Thymus (tissue), 11 donors: ENCODE data around the gene DVL2. TPM values are rescaled to one million over a fixed set of nuclear protein-coding genes. Genes with fewer than 3 reads are reported as not detected.

Experiments
- DNase-seq, 9 donors: peaks; one replicate each; pipeline ENCODE4 v3.0.0-alpha.2; 2013; ENCODE audit warnings: low spot score in 9 of 9, low read depth in 6 of 9, missing footprints in 1 of 9
- H3K27ac ChIP-seq, 2 donors: one replicate each; pipeline ENCODE4 v1.5.1; 2013; ENCODE audit warnings: control low read depth in 1 of 2, low read depth in 1 of 2, low read length in 1 of 2, mild to moderate bottlenecking in 1 of 2, moderate library complexity in 1 of 2
- H3K27me3 ChIP-seq, 2 donors: one replicate each; pipeline ENCODE4 v1.5.1; 2013; ENCODE audit warnings: low read length in 1 of 2; ENCODE audit not compliant: control insufficient read depth in 2 of 2, insufficient read depth in 1 of 2
- H3K36me3 ChIP-seq, 2 donors: one replicate each; pipeline ENCODE4 v1.5.1; 2013; ENCODE audit warnings: low read length in 1 of 2, mild to moderate bottlenecking in 1 of 2, moderate library complexity in 1 of 2; ENCODE audit not compliant: control insufficient read depth in 2 of 2, insufficient read depth in 2 of 2
- H3K4me1 ChIP-seq, 2 donors: one replicate each; pipeline ENCODE4 v1.5.1; 2013; ENCODE audit warnings: low read length in 2 of 2; ENCODE audit not compliant: control insufficient read depth in 2 of 2, insufficient read depth in 2 of 2
- H3K4me3 ChIP-seq, 2 donors: one replicate each; pipeline ENCODE4 v1.5.1; 2013; ENCODE audit warnings: low read length in 2 of 2, control low read depth in 1 of 2, mild to moderate bottlenecking in 1 of 2
- H3K9me3 ChIP-seq, 2 donors: one replicate each; pipeline ENCODE4 v1.5.1; 2013; ENCODE audit warnings: low read length in 1 of 2, mild to moderate bottlenecking in 1 of 2; ENCODE audit not compliant: control insufficient read depth in 2 of 2, insufficient read depth in 1 of 2
- WGBS: extraction: QIAGEN DNeasy Blood & Tissue Kit; methylation state at CpG from one replicate; pipeline ENCODE4 v1.1.7; 2013; 5-methylcytosine and 5-hydroxymethylcytosine counted together
- polyA plus RNA-seq: library from polyadenylated mRNA; stranded (reverse); fragments of 200-250 nt; gene quantifications from one replicate; pipeline ENCODE4 v1.2.3, GENCODE V29; 2013
- total RNA-seq: library from RNA; stranded (reverse); fragments of 120-200 nt; gene quantifications from one replicate; pipeline ENCODE4 v1.2.4, GENCODE V29; 2013
- donor health status: healthy.

Gene DVL2
- total and polyA plus RNA-seq, 2 donors = 21.8 to 26.6 TPM

- Histone ChIP-seq H3K4me1 (peaks cover 15 to 31% of the 10 kb centered on the region in 2 donors), H3K4me3 (no peak overlapping the region)
- 97% methylated on average over 6 of the region's 6 CpGs for WGBS
Measured at GRCh38 chr17:7259555-7259889, 25.2 kb upstream of the DVL2 start.

GRCh38 chr17:7258731-7259554 is 24.6 kb upstream of the DVL2 start:
- WGBS = 96% methylated on average over 7 of the region's 7 CpGs
- peaks cover 0 to 7% of the 10 kb centered on the region in 2 donors for H3K9me3 ChIP-seq
- H3K36me3 ChIP-seq = peaks cover 45 to 47% of the 10 kb centered on the region in 2 donors
- no peak overlapping the region for H3K4me3 ChIP-seq
- peaks cover 15 to 31% of the 10 kb centered on the region in 2 donors for H3K4me1 ChIP-seq
- DNase-seq = no peak
- no peak overlapping the region for H3K27ac ChIP-seq
- H3K27me3 ChIP-seq = peaks cover 36 to 42% of the 10 kb centered on the region in 2 donors

More at GRCh38 chr17:7259555-7259889, 25.2 kb upstream of the DVL2 start:
- Histone ChIP-seq H3K9me3 (peaks cover 0 to 7% of the 10 kb centered on the region in 2 donors), H3K27me3 (peaks cover 39 to 48% of the 10 kb centered on the region in 2 donors), H3K27ac (no peak overlapping the region), H3K36me3 (peaks cover 41 to 43% of the 10 kb centered on the region in 2 donors)
- DNase-seq = no peak

- no peak overlapping the region for H3K4me3 ChIP-seq
- peaks cover 21% of the 10 kb centered on the region in 2 donors for H3K27me3 ChIP-seq
- H3K36me3 ChIP-seq = peaks cover 45 to 48% of the 10 kb centered on the region in 2 donors
- H3K27ac ChIP-seq = no peak overlapping the region
- no peak for DNase-seq
- 97% methylated on average over 8 of the region's 8 CpGs for WGBS
- H3K9me3 ChIP-seq = peaks cover 0 to 4% of the 10 kb centered on the region in 2 donors
- H3K4me1 ChIP-seq = peaks cover 7 to 16% of the 10 kb centered on the region in 2 donors
Measured at GRCh38 chr17:7256766-7257456, 22.6 kb upstream of the DVL2 start.

GRCh38 chr17:7254511-7254910 is 20.2 kb upstream of the DVL2 start:
- Histone ChIP-seq H3K4me1 (peaks cover 12 to 18% of the 10 kb centered on the region in 2 donors), H3K27ac (no peak overlapping the region), H3K9me3 (peaks cover 0 to 4% of the 10 kb centered on the region in 2 donors), H3K27me3 (no peaks in the 10 kb centered on the region), H3K4me3 (no peak overlapping the region), H3K36me3 (peaks cover 40 to 43% of the 10 kb centered on the region in 2 donors)
- WGBS = 98% methylated on average over 4 of the region's 4 CpGs
- DNase-seq = no peak

- WGBS = 93% methylated on average over 5 of the region's 5 CpGs
- H3K36me3 ChIP-seq = peaks cover 26 to 36% of the 10 kb centered on the region in 2 donors
- peaks cover 0 to 4% of the 10 kb centered on the region in 2 donors for H3K9me3 ChIP-seq
- H3K27ac ChIP-seq = peak overlapping the region in 1 of 2 donors; percentile 97
- H3K4me1 ChIP-seq = peaks cover 12 to 27% of the 10 kb centered on the region in 2 donors
- DNase-seq = no peak
- no peaks in the 10 kb centered on the region for H3K27me3 ChIP-seq
- H3K4me3 ChIP-seq = peak overlapping the region; percentile 85 to 88
Measured at GRCh38 chr17:7253082-7253481, 18.8 kb upstream of the DVL2 start.

GRCh38 chr17:7252176-7253043 is 18.1 kb upstream of the DVL2 start, which contains the start of gene ELP5:
ELP5 (plus strand) TSS chr17:7252215; CDS start chr17:7252551, 336 bp downstream.
- Histone ChIP-seq H3K9me3 (peaks cover 0 to 4% of the 10 kb centered on the region in 2 donors), H3K36me3 (peaks cover 20 to 33% of the 10 kb centered on the region in 2 donors), H3K4me3 (peak within 1 kb of the TSS; percentile 85 to 88), H3K27ac (peak within 1 kb of the TSS; percentile 97 to 99), H3K4me1 (peaks cover 12 to 27% of the 10 kb centered on the region in 2 donors), H3K27me3 (no peaks in the 10 kb centered on the region)
- 1% methylated on average over 55 of the region's 55 CpGs for WGBS
- DNase-seq = peak in 7 of 9 donors; percentile 65 to 91 (median 74)

- Histone ChIP-seq H3K4me1 (peaks cover 12 to 27% of the 10 kb centered on the region in 2 donors), H3K4me3 (peak within 1 kb of the TSS; percentile 85 to 88), H3K36me3 (peaks cover 20 to 32% of the 10 kb centered on the region in 2 donors), H3K27me3 (no peaks in the 10 kb centered on the region), H3K27ac (peak within 1 kb of the TSS; percentile 97 to 99), H3K9me3 (peaks cover 0 to under 1% of the 10 kb centered on the region in 2 donors)
- under 1% methylated on average over 41 of the region's 41 CpGs for WGBS
- DNase-seq = peak; percentile 98 to 100 (median 99)
Measured at GRCh38 chr17:7251661-7252175, 17.4 kb upstream of the DVL2 start, which contains the start of gene CTDNEP1. CTDNEP1 (minus strand) TSS chr17:7251734; CDS start chr17:7251296, 438 bp downstream.
